Nephron progenitor cell (in vitro differentiated cells): ENCODE data around the gene SOS1.
A peak's percentile ranks its signal among the peaks of the same experiment; 100 is the strongest.

ENCODE experiments used
- DNase-seq: peaks from one replicate; pipeline ENCODE4 v3.0.0; 2021
- H3K27ac Mint-ChIP-seq: 2 replicates; pipeline ENCODE4 v1.8.0; 2021; ENCODE audit warnings: mild to moderate bottlenecking, moderate library complexity, mixed read lengths
- H3K27me3 Mint-ChIP-seq: 2 replicates; pipeline ENCODE4 v1.8.0; 2021; ENCODE audit warnings: mild to moderate bottlenecking, low read depth, mixed read lengths; ENCODE audit not compliant: poor library complexity
- H3K36me3 Mint-ChIP-seq: 2 replicates; pipeline ENCODE4 v1.8.0; 2021; ENCODE audit warnings: low read depth, mixed read lengths
- H3K4me1 Mint-ChIP-seq: 2 replicates; pipeline ENCODE4 v1.8.0; 2021; ENCODE audit warnings: mixed read lengths
- H3K4me3 Mint-ChIP-seq: 2 replicates; pipeline ENCODE4 v1.8.0; 2021; ENCODE audit warnings: mild to moderate bottlenecking, moderate library complexity, mixed read lengths
- H3K9me3 Mint-ChIP-seq: 2 replicates; pipeline ENCODE4 v1.8.0; 2021; ENCODE audit warnings: mild to moderate bottlenecking, moderate library complexity, mixed read lengths
- TF ChIP-seq, protein P1 (sequence below): fragments of 200-600 bp; sonication (generic); IDR thresholded peaks from 2 replicates; pipeline ENCODE4 v1.5.0; 2021; ENCODE audit warnings: antibody characterized with exemption

SOS1 gene

DNA sequence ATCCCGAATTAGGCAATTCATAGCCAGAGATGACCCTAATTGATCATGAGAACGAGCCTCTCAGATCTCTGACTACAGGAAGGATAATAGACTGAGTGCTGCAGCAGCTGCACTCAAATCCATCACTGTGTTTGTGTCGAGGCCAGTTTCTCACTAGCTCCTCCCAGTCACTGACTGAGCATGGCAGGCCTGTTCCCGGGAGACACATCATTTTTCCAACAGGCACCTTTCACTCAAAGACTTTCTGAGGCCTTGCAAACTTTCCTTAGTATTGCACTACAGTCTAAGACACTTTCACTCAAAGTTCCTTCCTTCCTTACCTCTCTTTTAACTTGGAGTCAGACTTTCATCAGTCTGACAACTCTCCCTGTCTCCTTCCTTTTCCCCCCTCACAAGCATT lies 13.7 kb downstream of the SOS1 start:
- Mint-ChIP-seq H3K27me3 (no peaks in the 10 kb centered on the region), H3K9me3 (no peaks in the 10 kb centered on the region), H3K4me1 (peaks cover 29% of the 10 kb centered on the region), H3K36me3 (peaks cover 39% of the 10 kb centered on the region), H3K27ac (peak overlapping the region; percentile 74), H3K4me3 (no peak overlapping the region)
- TF ChIP-seq, protein P1, sequence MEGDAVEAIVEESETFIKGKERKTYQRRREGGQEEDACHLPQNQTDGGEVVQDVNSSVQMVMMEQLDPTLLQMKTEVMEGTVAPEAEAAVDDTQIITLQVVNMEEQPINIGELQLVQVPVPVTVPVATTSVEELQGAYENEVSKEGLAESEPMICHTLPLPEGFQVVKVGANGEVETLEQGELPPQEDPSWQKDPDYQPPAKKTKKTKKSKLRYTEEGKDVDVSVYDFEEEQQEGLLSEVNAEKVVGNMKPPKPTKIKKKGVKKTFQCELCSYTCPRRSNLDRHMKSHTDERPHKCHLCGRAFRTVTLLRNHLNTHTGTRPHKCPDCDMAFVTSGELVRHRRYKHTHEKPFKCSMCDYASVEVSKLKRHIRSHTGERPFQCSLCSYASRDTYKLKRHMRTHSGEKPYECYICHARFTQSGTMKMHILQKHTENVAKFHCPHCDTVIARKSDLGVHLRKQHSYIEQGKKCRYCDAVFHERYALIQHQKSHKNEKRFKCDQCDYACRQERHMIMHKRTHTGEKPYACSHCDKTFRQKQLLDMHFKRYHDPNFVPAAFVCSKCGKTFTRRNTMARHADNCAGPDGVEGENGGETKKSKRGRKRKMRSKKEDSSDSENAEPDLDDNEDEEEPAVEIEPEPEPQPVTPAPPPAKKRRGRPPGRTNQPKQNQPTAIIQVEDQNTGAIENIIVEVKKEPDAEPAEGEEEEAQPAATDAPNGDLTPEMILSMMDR = no peak
- peak; percentile 8 for DNase-seq

DNA sequence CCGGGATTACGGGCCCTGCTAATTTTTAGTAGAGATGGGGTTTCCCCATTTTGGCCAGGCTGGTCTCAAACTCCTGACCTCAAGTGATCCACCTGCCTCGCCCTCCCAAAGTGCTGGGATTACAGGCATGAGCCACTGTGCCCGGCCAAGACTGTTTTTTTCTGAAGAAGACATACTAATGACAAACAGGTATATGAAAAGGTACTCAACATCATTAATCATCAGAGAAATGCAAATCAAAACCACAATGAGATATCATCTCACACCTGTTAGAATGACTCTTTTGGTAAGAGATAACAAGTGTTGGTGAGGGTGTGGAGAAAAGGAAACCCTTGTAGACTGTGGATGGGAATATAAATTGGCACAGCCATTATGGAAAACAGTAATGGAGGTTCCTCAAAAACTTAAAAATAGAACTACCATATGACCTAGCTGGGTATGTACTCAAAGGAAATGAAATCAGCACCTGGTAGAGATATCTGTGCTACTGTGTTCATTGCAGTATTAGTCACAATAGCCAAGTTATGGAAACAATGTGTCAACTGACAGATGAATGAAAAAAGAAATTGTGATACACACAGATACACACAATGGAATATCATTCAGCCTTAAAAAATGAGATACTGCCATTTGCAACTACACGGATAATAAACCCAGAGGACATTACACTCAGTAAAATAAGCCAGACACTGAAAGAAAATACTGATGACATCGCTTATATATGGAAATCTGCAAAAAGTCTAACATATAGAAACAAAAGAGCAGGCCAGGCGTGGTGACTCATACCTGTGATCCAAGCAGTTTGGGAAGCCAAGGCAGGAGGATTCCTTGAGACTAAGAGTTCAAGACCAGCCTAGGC lies 20.8 kb downstream of the SOS1 start:
- peaks cover 3% of the 10 kb centered on the region for H3K4me1 Mint-ChIP-seq
- no peaks in the 10 kb centered on the region for H3K27me3 Mint-ChIP-seq
- H3K36me3 Mint-ChIP-seq = peaks cover 57% of the 10 kb centered on the region
- TF ChIP-seq, protein P1 = no peak
- no peak overlapping the region for H3K4me3 Mint-ChIP-seq
- no peak for DNase-seq
- H3K27ac Mint-ChIP-seq = no peak overlapping the region
- H3K9me3 Mint-ChIP-seq = no peaks in the 10 kb centered on the region

DNA sequence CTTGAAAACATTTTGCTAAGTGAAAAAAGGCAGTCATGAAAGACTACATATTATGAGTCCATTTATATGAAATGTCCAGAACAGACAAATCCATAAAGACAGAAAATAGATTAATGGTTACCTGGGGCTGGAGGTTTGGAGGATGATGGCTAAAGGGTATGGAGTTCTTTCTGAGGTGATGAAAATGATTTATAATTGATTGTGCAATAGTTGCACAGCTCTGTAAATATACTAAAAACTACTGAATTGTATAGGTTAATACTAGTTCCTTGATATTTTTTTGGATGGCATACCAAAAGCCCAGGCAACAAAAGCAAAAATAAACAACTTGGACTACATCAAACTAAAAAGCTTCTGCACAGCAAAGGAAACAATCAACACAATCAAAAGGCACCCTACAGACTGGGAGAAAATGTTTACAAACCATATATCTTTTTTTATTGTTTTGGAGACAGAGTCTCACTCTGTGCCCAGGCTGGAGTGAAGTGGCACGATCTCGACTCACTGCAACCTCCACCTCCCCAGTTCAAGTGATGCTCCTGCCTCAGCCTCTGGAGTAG lies 21.5 kb downstream of the SOS1 start:
- no peak for DNase-seq
- Mint-ChIP-seq H3K9me3 (no peaks in the 10 kb centered on the region), H3K27ac (no peak overlapping the region), H3K36me3 (peaks cover 53% of the 10 kb centered on the region), H3K4me1 (peaks cover 5% of the 10 kb centered on the region), H3K27me3 (no peaks in the 10 kb centered on the region), H3K4me3 (no peak overlapping the region)
- TF ChIP-seq, protein P1 = no peak

DNA sequence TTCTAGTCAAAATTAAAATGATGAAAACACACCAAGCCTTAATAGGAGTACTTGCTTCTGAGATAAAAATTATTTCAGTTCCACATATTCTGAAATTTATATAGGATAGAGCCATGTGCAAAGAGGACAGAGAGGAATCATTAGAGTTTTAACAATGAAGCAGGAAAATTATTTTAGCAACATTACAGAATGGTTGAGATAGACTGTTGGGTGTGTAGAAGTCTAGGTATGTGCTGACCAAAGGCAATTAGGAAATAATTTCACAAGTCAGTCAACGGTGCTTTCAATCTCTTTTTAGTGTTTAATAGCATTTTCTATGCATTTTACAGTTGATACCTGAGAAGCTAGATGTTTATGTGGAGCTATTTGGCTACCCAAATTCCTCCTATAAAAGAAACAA lies 25.2 kb downstream of the SOS1 start:
- no peak for DNase-seq

DNA sequence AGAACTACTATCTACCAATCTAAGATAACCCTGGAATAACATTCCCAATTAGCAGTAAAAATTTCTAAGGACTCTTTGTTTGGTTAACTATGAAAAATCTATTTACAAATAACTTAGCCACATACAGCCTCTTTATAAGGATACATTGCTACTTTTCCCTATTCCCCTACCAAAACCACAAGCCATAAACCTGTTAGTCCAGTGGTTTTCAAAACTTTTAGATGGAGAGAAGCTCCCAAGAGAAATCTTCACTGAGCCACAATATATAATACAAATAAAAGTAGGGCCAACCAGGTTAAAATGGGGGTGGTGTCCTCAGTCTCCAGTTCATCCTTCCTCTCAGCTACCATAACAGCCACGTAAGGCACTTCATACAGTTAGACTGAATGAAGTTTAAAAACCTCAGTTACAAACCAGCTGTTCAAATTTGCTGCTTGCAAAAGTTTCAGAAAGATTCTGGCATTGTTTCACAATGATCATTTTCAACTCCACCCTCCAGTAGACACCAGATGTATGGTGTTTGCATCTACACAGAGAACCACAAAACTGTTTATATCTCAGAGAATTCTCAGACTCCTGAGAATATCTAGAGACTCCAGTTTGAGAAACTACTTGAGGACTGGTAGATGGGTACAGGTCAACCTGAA lies 26.0 kb downstream of the SOS1 start:
- Mint-ChIP-seq H3K9me3 (peaks cover 12% of the 10 kb centered on the region), H3K4me3 (no peak overlapping the region), H3K27ac (no peak overlapping the region), H3K27me3 (no peaks in the 10 kb centered on the region), H3K36me3 (peaks cover 45% of the 10 kb centered on the region), H3K4me1 (peaks cover 18% of the 10 kb centered on the region)
- TF ChIP-seq, protein P1 = no peak
- DNase-seq = no peak

More for the DNA sequence above, 25.2 kb downstream of the SOS1 start:
- no peak overlapping the region for H3K4me3 Mint-ChIP-seq
- peaks cover 47% of the 10 kb centered on the region for H3K36me3 Mint-ChIP-seq
- no peaks in the 10 kb centered on the region for H3K27me3 Mint-ChIP-seq
- TF ChIP-seq, protein P1 = no peak
- H3K9me3 Mint-ChIP-seq = peaks cover 8% of the 10 kb centered on the region
- H3K4me1 Mint-ChIP-seq = peaks cover 18% of the 10 kb centered on the region
- no peak overlapping the region for H3K27ac Mint-ChIP-seq
